Retinal pigment epithelial cell (primary cell): ENCODE data around the gene SLC46A1.

ENCODE experiments used
- DNase-seq: peaks from one replicate; pipeline ENCODE4 v3.0.0-alpha.2; 2010; ENCODE audit warnings: low read depth
- H3K4me3 ChIP-seq: 2 replicates; pipeline ENCODE4 v1.5.1; 2011; ENCODE audit warnings: mild to moderate bottlenecking, low read length, control low read depth, moderate library complexity
- TF ChIP-seq, protein P1 (sequence below): conservative IDR thresholded peaks from 2 replicates; pipeline ENCODE4 v1.5.1; 2011; ENCODE audit warnings: low read depth, low read length, control low read depth, inconsistent platforms

SLC46A1 gene

DNA sequence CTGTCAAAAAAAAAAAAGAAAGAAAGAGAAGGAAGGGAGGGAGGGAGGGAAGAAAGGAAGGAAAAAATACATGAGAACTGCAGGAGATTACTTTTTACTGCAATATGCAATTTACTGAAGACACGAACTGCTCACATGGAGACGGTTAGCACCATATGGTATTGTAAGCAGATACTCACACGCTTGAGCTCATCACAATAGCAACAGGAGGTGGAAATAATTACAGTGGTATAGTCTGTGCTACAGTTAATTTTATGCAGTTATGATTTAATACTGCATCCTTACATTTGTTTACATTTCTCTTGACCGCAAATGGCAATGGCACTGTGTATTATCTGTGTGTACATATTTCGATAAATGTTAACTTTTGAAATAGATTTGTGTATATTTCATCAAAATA, 21.4 kb upstream of the SLC46A1 start:
- DNase-seq, result no peak
- H3K4me3 ChIP-seq, result no peak overlapping the region
- TF ChIP-seq, protein P1, sequence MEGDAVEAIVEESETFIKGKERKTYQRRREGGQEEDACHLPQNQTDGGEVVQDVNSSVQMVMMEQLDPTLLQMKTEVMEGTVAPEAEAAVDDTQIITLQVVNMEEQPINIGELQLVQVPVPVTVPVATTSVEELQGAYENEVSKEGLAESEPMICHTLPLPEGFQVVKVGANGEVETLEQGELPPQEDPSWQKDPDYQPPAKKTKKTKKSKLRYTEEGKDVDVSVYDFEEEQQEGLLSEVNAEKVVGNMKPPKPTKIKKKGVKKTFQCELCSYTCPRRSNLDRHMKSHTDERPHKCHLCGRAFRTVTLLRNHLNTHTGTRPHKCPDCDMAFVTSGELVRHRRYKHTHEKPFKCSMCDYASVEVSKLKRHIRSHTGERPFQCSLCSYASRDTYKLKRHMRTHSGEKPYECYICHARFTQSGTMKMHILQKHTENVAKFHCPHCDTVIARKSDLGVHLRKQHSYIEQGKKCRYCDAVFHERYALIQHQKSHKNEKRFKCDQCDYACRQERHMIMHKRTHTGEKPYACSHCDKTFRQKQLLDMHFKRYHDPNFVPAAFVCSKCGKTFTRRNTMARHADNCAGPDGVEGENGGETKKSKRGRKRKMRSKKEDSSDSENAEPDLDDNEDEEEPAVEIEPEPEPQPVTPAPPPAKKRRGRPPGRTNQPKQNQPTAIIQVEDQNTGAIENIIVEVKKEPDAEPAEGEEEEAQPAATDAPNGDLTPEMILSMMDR, result no peak

DNA sequence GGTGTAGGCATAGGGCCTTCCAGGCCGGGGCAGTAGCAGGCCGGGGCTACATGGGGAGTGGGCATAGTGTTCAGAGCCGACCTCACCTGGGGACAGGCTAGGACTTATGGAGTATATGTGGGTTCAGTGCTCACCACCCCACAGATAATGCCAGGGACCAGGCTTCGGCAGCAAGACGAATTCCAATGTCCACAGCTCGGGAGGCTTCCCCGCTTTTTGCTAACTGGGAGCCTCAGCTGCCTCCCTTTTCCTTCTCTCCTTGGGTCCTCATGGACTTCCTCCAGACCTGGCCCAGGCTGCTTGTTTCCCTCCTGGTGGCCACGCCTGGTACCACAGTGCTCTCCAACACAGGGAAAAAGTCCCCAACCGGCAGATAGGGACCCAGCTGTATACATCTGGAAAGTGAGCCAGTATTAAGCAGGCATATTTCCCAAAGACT, 20.1 kb upstream of the SLC46A1 start:
- TF ChIP-seq, protein P1, result peak; percentile 53
- no peak overlapping the region for H3K4me3 ChIP-seq
- DNase-seq, result no peak

DNA sequence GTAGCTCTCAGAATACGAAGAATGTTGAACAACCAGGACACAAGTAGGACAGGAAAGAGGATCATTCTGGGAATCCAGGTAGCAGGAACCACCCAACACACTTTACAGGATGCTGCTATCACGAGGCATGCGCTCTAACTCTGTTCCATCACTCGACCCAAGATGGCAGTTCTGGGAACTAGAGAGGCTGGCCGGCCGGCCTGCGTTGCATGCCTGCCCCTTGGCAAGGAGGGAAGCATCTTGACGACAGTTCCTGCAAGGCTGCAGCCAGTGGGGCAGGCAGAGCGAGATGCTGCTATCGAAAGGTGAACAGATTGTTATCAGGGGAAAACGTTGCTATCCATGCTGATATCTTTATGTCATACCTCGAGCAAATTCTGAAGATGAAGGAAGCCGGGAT, 19.2 kb upstream of the SLC46A1 start:
- no peak for DNase-seq
- H3K4me3 ChIP-seq, result no peak overlapping the region
- TF ChIP-seq, protein P1, result no peak

DNA sequence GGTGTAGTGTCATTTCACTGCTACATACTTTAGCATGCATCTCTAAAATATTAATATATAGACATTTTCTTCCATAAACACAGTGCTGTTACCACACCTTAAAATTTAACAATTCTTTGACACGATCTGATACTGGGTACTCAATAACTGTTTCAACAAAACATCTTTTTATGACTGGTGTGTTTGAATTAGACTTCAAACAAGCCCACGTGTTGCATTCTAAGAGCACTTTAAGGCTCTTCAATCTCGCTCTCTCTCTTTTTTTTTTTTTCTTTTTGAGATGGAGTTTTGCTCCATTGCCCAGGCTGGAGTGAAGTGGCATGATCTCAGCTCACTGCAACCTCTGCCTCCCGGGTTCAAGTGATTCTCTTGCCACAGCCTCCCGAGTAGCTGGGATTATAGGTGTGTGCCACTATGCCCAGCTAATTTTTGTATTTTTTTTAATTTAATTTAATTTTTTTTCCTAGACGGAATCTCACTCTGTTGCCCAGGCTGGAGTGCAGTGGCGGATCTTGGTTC, 15.8 kb upstream of the SLC46A1 start:
- DNase-seq, result no peak
- TF ChIP-seq, protein P1, result no peak
- no peak overlapping the region for H3K4me3 ChIP-seq

DNA sequence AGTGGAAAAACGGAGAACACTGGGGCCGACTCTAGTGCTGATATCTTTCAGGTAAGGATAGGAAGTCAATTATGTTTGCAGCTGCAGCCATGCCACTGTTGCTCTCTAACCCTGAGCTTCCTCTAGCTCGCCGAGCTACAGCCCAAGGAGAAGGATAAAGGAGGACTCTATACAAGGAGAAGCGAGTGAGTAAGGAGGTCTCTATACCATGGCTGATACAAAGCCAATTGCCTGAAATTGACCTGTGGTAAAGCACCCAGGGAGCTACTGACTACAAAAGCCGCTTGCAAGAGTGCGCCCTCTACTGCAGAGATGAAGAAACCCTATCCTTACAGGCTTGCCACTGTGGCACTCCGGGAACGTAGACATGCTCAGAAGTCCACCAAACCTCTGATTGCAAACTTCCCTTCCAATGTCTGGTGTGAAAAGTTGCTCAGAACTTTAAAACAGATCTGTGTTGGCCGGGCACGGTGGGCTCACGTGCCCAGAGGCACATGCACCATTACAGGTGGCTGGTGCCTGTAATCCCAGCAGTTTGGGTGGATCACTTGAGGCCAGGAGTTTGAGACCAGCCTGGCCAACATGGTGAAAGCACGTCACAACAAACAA, 10.8 kb upstream of the SLC46A1 start:
- no peak overlapping the region for H3K4me3 ChIP-seq
- TF ChIP-seq, protein P1, result peak; percentile 92
- DNase-seq, result peak; percentile 29

DNA sequence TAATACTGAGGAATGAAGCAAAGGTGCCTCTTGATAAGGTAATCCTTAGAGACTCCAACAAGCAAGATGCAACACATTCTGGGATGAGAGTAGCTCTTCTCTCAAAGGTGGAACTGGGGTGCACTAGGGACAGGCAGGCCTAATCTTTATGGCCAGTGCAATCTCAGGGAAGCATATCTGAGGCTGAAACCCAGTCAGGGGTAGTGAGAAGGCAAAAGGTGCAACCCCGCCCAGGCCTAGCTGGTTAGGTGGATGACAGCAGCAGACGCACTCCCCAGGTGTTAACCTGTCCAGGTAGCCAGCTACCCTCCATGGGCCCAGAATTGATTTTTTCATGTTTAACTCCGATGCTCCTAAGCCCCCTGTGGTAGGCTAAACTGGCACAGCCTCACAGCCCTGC, 9.9 kb upstream of the SLC46A1 start:
- DNase-seq, result no peak
- H3K4me3 ChIP-seq, result no peak overlapping the region
- TF ChIP-seq, protein P1, result no peak

DNA sequence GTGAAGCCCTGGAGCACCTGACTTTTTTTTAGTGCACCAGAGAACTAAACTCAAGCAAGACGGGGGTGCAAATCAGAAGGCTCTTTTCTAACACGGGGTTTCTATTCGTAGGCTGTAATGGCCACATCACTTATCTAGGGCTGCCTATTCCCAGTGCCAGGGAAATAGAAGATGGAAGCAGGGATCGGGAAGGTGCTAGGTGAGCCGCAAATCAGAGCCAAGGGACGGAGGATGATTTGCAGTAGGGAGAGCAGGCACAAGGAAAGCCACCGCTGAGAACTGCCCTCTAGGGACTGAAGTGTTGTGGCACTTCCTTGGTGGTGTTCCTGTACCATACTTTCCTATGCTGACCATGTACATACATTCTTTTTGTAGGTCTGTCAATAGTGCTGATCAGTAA, 7.8 kb upstream of the SLC46A1 start:
- DNase-seq, result no peak
- TF ChIP-seq, protein P1, result no peak
- H3K4me3 ChIP-seq, result no peak overlapping the region
